Measurements from ENCODE around the gene HEXA. TPM values are rescaled to one million over a fixed set of nuclear protein-coding genes. Genes with fewer than 3 reads are reported as not detected.

The HEXA gene
- total RNA-seq, 1 donor from 2014 or later: 34.5 TPM

DNA sequence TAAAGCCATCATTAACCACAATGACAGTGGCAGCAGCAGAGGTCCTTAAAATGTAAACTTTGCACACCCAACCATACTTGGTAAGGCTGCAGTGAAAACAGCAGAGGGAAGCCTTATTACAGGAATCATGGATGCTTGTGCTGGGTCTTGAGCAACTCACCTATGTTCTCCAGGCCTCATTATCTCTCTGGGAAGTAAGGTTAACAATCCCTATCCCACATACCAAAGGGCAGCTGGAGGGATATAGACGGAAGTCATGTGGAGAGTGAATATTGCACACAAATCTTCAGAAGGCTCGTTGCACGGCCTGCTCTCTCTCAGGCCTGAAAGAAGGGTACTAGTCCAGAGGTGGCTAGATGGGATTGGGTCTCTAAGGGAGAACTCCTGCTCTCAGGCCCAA lies 30.0 kb downstream of the HEXA start:
- H3K27me3 ChIP-seq: no peaks in the 10 kb centered on the region
- Mint-ChIP-seq H3K4me1 (no peaks in the 10 kb centered on the region), H3K27ac (no peak overlapping the region), H3K36me3 (peaks cover 7% of the 10 kb centered on the region), H3K27me3 (ENCODE audit: insufficient read depth, low read depth) (peaks cover 2% of the 10 kb centered on the region), H3K9me3 (no peaks in the 10 kb centered on the region), H3K4me3 (no peak overlapping the region)
- H3K4me3 ChIP-seq: no peak overlapping the region
- H2AFZ ChIP-seq (replicated peaks): no peak overlapping the region
- H4K20me1 ChIP-seq (ENCODE audit: low read depth): no peaks in the 10 kb centered on the region
- no peak for DNase-seq (ENCODE audit: low spot score)
- TF ChIP-seq CTCF (IDR thresholded peaks at IDR 0.05) (no peak), EZH2phosphoT487 (IDR thresholded peaks at IDR 0.05) (no peak), EZH2 (IDR thresholded peaks at IDR 0.05) (no peak)
- peaks cover 9% of the 10 kb centered on the region for H3F3A ChIP-seq (ENCODE audit: low read depth)
- no peaks in the 10 kb centered on the region for H3K36me3 ChIP-seq
- H3K9ac ChIP-seq: no peak overlapping the region
- H3K27ac ChIP-seq: no peak overlapping the region
- no peak overlapping the region for H3K4me2 ChIP-seq
- no peaks in the 10 kb centered on the region for H3K4me1 ChIP-seq
- no peaks in the 10 kb centered on the region for H3K9me3 ChIP-seq (ENCODE audit: low read depth)
- H3K79me2 ChIP-seq (ENCODE audit: low read depth): no peaks in the 10 kb centered on the region

DNA sequence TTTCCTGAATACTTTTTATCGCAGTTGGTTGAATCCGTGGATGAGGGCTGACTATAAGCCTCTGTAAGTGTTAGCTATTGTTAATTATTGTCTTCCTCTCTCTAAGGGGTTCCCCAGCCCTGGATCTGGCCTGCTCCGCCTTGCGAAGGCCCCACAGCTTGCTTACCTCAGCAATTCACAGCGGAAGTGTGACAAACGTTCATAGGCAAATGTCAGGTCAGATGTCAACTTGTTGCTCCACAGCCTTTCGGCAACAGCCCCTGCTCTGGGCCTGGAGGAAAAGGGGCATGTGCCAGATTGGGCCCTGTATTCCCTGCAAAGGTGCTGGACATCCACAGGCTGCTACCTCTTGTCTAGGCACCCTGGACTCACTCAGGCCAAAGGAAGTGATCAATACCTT lies 30.5 kb downstream of the HEXA start:
- no peak overlapping the region for H3K27ac Mint-ChIP-seq
- Histone ChIP-seq H3K4me2 (no peak overlapping the region), H3K9me3 (ENCODE audit: low read depth) (no peaks in the 10 kb centered on the region), H3K27me3 (no peaks in the 10 kb centered on the region), H3F3A (ENCODE audit: low read depth) (peaks cover 9% of the 10 kb centered on the region), H3K4me3 (no peak overlapping the region), H3K4me1 (no peaks in the 10 kb centered on the region), H3K79me2 (ENCODE audit: low read depth) (no peaks in the 10 kb centered on the region), H3K36me3 (no peaks in the 10 kb centered on the region), H3K27ac (no peak overlapping the region), H2AFZ (replicated peaks) (no peak overlapping the region), H3K9ac (no peak overlapping the region), H4K20me1 (ENCODE audit: low read depth) (no peaks in the 10 kb centered on the region)
- no peaks in the 10 kb centered on the region for H3K9me3 Mint-ChIP-seq
- H3K4me3 Mint-ChIP-seq: no peak overlapping the region
- H3K4me1 Mint-ChIP-seq: no peaks in the 10 kb centered on the region
- DNase-seq (ENCODE audit: low spot score): no peak
- peaks cover 7% of the 10 kb centered on the region for H3K36me3 Mint-ChIP-seq
- TF ChIP-seq EZH2 (IDR thresholded peaks at IDR 0.05): no peak
- no peak for TF ChIP-seq CTCF (IDR thresholded peaks at IDR 0.05)
- no peak for TF ChIP-seq EZH2phosphoT487 (IDR thresholded peaks at IDR 0.05)
- peaks cover 2% of the 10 kb centered on the region for H3K27me3 Mint-ChIP-seq (ENCODE audit: insufficient read depth, low read depth)

DNA sequence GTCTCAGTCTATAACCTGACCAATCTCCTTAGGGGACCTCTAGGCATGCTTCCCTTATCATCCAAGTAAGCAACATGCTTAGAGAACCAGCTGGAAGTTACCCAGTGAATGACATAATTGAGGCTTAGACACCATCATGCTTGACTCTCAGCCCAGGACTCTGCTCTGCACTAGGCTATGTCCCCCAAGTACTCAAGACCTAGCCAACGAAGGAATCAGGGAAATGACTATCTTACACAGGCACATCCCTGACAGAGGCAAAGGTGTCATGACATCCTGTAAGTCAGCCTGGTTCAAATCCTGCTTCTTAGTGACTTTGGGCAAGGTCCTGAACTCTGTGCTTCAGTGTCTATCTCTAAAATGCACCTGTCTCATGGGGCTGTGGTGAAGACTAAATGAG lies 31.2 kb downstream of the HEXA start:
- no peak for TF ChIP-seq EZH2phosphoT487 (IDR thresholded peaks at IDR 0.05)
- no peak for TF ChIP-seq CTCF (IDR thresholded peaks at IDR 0.05)
- no peak for TF ChIP-seq EZH2 (IDR thresholded peaks at IDR 0.05)
- no peaks in the 10 kb centered on the region for H3K36me3 ChIP-seq

More for the DNA sequence above, 31.2 kb downstream of the HEXA start:
- no peak for DNase-seq (ENCODE audit: low spot score)
- no peak overlapping the region for H2AFZ ChIP-seq (replicated peaks)
- H3K4me3 ChIP-seq: no peak overlapping the region
- no peaks in the 10 kb centered on the region for H3K27me3 ChIP-seq
- no peaks in the 10 kb centered on the region for H3K9me3 Mint-ChIP-seq
- no peak overlapping the region for H3K4me3 Mint-ChIP-seq
- no peaks in the 10 kb centered on the region for H3K79me2 ChIP-seq (ENCODE audit: low read depth)
- no peak overlapping the region for H3K4me2 ChIP-seq
- peaks cover 7% of the 10 kb centered on the region for H3K36me3 Mint-ChIP-seq
- no peaks in the 10 kb centered on the region for H4K20me1 ChIP-seq (ENCODE audit: low read depth)
- no peaks in the 10 kb centered on the region for H3K9me3 ChIP-seq (ENCODE audit: low read depth)
- H3K4me1 ChIP-seq: no peaks in the 10 kb centered on the region
- peaks cover 2% of the 10 kb centered on the region for H3K27me3 Mint-ChIP-seq (ENCODE audit: insufficient read depth, low read depth)
- H3F3A ChIP-seq (ENCODE audit: low read depth): peaks cover 9% of the 10 kb centered on the region
- H3K27ac Mint-ChIP-seq: no peak overlapping the region
- no peak overlapping the region for H3K9ac ChIP-seq
- H3K27ac ChIP-seq: no peak overlapping the region
- H3K4me1 Mint-ChIP-seq: no peaks in the 10 kb centered on the region

All from neural progenitor cell (in vitro differentiated cells).